Stimulated activated CD4-positive, alpha-beta T cell treated with anti-CD3 and anti-CD28 coated beads, TNF-alpha, amount 100 ng/mL, for 48 hours (primary cell): Measurements from ENCODE around the gene TMCO1.
"Not testable (repeated sequence)": the region's sequence is repeated elsewhere in the genome, so short reads cannot be mapped to it uniquely, and the experiment has no call there.

Experiments
- DNase-seq, 3 donors: peaks; one replicate each; pipeline ENCODE4 v3.0.0-alpha.2; 2020; ENCODE audit warnings: low read depth in 3 of 3

Gene TMCO1

GRCh38 chr1:165686971-165687433 is 81.7 kb downstream of the TMCO1 start:
- DNase-seq, result no peak

- no peak for DNase-seq
Measured at GRCh38 chr1:165686121-165686970, 82.3 kb downstream of the TMCO1 start.

GRCh38 chr1:165683848-165684485 is 84.7 kb downstream of the TMCO1 start:
- no peak for DNase-seq

- not testable (repeated sequence) for DNase-seq
Measured at GRCh38 chr1:165680773-165681172, 87.9 kb downstream of the TMCO1 start.

GRCh38 chr1:165680303-165680702 is 88.4 kb downstream of the TMCO1 start:
- no peak for DNase-seq

GRCh38 chr1:165679282-165680036 is 89.2 kb downstream of the TMCO1 start:
- no peak for DNase-seq

GRCh38 chr1:165678509-165678908 is 90.2 kb downstream of the TMCO1 start:
- DNase-seq, result no peak
